HEK293T (cell line): ENCODE data around the gene BEND4.

ENCODE experiments used
- CTCF ChIA-PET: fragments of 350-600 bp; formaldehyde crosslinking; extraction: SDS; loops from one replicate; lab custom pipeline; 2021; ENCODE audit warnings: antibody characterized with exemption, inconsistent platforms; lab: Yijun Ruan, JAX
- POLR2A ChIA-PET: fragments of 350-600 bp; formaldehyde crosslinking; extraction: SDS; loops from one replicate; lab custom pipeline; 2020; ENCODE audit warnings: antibody characterized with exemption, inconsistent platforms; lab: Yijun Ruan, JAX
- DNase-seq: peaks from one replicate; pipeline ENCODE4 v3.0.0; 2012; ENCODE audit warnings: mixed read lengths; ENCODE audit errors: extremely low spot score
- ARNT ChIP-seq: fragments of 450-650 bp; IDR thresholded peaks from 2 replicates; pipeline ENCODE4 v1.6.1; 2017; ENCODE audit warnings: mild to moderate bottlenecking
- BHLHE40 ChIP-seq: fragments of 450-650 bp; IDR thresholded peaks from 2 replicates; pipeline ENCODE4 v1.6.1; 2016; ENCODE audit warnings: mild to moderate bottlenecking, moderate library complexity, borderline replicate concordance
- CTBP1 ChIP-seq: fragments of 450-650 bp; IDR thresholded peaks from 2 replicates; pipeline ENCODE4 v1.6.1; 2016; ENCODE audit warnings: borderline replicate concordance
- ELF4 ChIP-seq: fragments of 450-650 bp; IDR thresholded peaks from 2 replicates; pipeline ENCODE4 v1.6.1; 2017; ENCODE audit warnings: antibody characterized with exemption
- FOXA1 ChIP-seq: fragments of 450-650 bp; IDR thresholded peaks from 2 replicates; pipeline ENCODE4 v1.6.1; 2016; ENCODE audit warnings: mild to moderate bottlenecking
- FOXK2 ChIP-seq: fragments of 450-650 bp; IDR thresholded peaks from 2 replicates; pipeline ENCODE4 v1.6.1; 2016; ENCODE audit warnings: mild to moderate bottlenecking
- FOXM1 ChIP-seq: fragments of 450-650 bp; IDR thresholded peaks from 2 replicates; pipeline ENCODE4 v1.6.1; 2017; ENCODE audit warnings: mild to moderate bottlenecking, borderline replicate concordance
- HDGF ChIP-seq: fragments of 450-650 bp; IDR thresholded peaks from 2 replicates; pipeline ENCODE4 v1.6.1; 2017; ENCODE audit warnings: antibody characterized with exemption, borderline replicate concordance
- L3MBTL2 ChIP-seq: fragments of 450-650 bp; conservative IDR thresholded peaks from 2 replicates; pipeline ENCODE4 v1.6.1; 2016; ENCODE audit warnings: mild to moderate bottlenecking
- LEF1 ChIP-seq: fragments of 450-650 bp; IDR thresholded peaks from 2 replicates; pipeline ENCODE4 v1.6.1; 2017; ENCODE audit warnings: mild to moderate bottlenecking, borderline replicate concordance
- NFRKB ChIP-seq: fragments of 450-650 bp; IDR thresholded peaks from 2 replicates; pipeline ENCODE4 v1.6.1; 2016; ENCODE audit warnings: mild to moderate bottlenecking, moderate library complexity
- PKNOX1 ChIP-seq: fragments of 450-650 bp; IDR thresholded peaks from 2 replicates; pipeline ENCODE4 v1.6.1; 2016
- SP1 ChIP-seq: fragments of 450-650 bp; IDR thresholded peaks from 2 replicates; pipeline ENCODE4 v1.6.1; 2017
- SUZ12 ChIP-seq: fragments of 450-650 bp; IDR thresholded peaks from 2 replicates; pipeline ENCODE4 v1.6.1; 2016; ENCODE audit warnings: mild to moderate bottlenecking
- TARDBP ChIP-seq: fragments of 450-650 bp; IDR thresholded peaks from 2 replicates; pipeline ENCODE4 v1.6.1; 2016
- ZNF384 ChIP-seq: fragments of 450-650 bp; IDR thresholded peaks from 2 replicates; pipeline ENCODE4 v1.6.1; 2016

Gene BEND4

GRCh38 chr4:42148425-42148824 lies 4.0 kb downstream of the BEND4 start:
- ChIA-PET CTCF (no interaction called here), POLR2A (interaction anchor here (0.6 kb wide), 1 partner anchor 267 kb away, joined by 3 read pairs; no protein-coding TSS in a partner anchor)
- DNase-seq: no peak
- TF ChIP-seq LEF1 (no peak), PKNOX1 (peak; percentile 83), HDGF (no peak)

GRCh38 chr4:42144028-42144427 lies 8.4 kb downstream of the BEND4 start:
- CTCF ChIA-PET: no interaction called here
- no peak for DNase-seq
- TF ChIP-seq LEF1 (no peak), FOXA1 (no peak), L3MBTL2 (no peak), NFRKB (no peak), ARNT (no peak), FOXM1 (no peak), ELF4 (no peak), ZNF384 (no peak), BHLHE40 (no peak), PKNOX1 (no peak), SUZ12 (no peak), SP1 (no peak), HDGF (no peak), FOXK2 (no peak), TARDBP (no peak), CTBP1 (no peak)
- POLR2A ChIA-PET: no interaction called here

GRCh38 chr4:42142591-42142990 lies 9.9 kb downstream of the BEND4 start:
- ChIA-PET CTCF (no interaction called here), POLR2A (no interaction called here)
- no peak for TF ChIP-seq FOXA1
- no peak for TF ChIP-seq PKNOX1
- no peak for TF ChIP-seq TARDBP
- TF ChIP-seq CTBP1: no peak
- no peak for TF ChIP-seq BHLHE40

GRCh38 chr4:42136371-42136770 lies 16.1 kb downstream of the BEND4 start:
- no peak for TF ChIP-seq SUZ12
- TF ChIP-seq FOXK2: no peak
- no peak for TF ChIP-seq ELF4
- TF ChIP-seq LEF1: no peak
- no peak for TF ChIP-seq L3MBTL2
- no peak for TF ChIP-seq TARDBP
- TF ChIP-seq PKNOX1: no peak
- no peak for TF ChIP-seq ZNF384
- TF ChIP-seq HDGF: no peak
- no peak for TF ChIP-seq NFRKB
- TF ChIP-seq BHLHE40: no peak
- DNase-seq: no peak
- POLR2A ChIA-PET: no interaction called here
- CTCF ChIA-PET: no interaction called here

More at GRCh38 chr4:42142591-42142990, 9.9 kb downstream of the BEND4 start:
- DNase-seq: no peak

GRCh38 chr4:42133006-42133405 lies 19.4 kb downstream of the BEND4 start:
- ChIA-PET POLR2A (no interaction called here), CTCF (no interaction called here)
- DNase-seq: no peak
- TF ChIP-seq NFRKB (no peak), HDGF (no peak), FOXK2 (no peak), TARDBP (no peak), CTBP1 (no peak), L3MBTL2 (no peak), FOXA1 (no peak), PKNOX1 (no peak), ARNT (no peak), FOXM1 (no peak)

- TF ChIP-seq ZNF384: no peak
- TF ChIP-seq HDGF: no peak
- no peak for TF ChIP-seq TARDBP
- no peak for TF ChIP-seq FOXM1
- TF ChIP-seq SP1: no peak
- TF ChIP-seq NFRKB: no peak
- no peak for TF ChIP-seq BHLHE40
- TF ChIP-seq FOXA1: no peak
- no peak for TF ChIP-seq L3MBTL2
- TF ChIP-seq FOXK2: no peak
- TF ChIP-seq ELF4: no peak
- ChIA-PET POLR2A (no interaction called here), CTCF (no interaction called here)
- no peak for DNase-seq
Observed at GRCh38 chr4:42132099-42132498, 20.4 kb downstream of the BEND4 start.
